WERI-Rb-1 (cell line): Measurements from ENCODE around the gene FDX2.
"Not testable (repeated sequence)": the region's sequence is repeated elsewhere in the genome, so short reads cannot be mapped to it uniquely, and the experiment has no call there.

Experiments used
- DNase-seq: peaks from one replicate; pipeline ENCODE4 v3.0.0-alpha.2; 2020
- H3K27ac ChIP-seq: fragments of 250-450 bp; sonication (Bioruptor Pico); 2 replicates; pipeline ENCODE4 v1.5.1; 2020; ENCODE audit warnings: mild to moderate bottlenecking, moderate library complexity
- H3K27me3 ChIP-seq: fragments of 250-450 bp; sonication (Bioruptor Pico); 2 replicates; pipeline ENCODE4 v1.5.1; 2021; ENCODE audit warnings: mild to moderate bottlenecking, low read depth, moderate library complexity; ENCODE audit not compliant: insufficient read depth, severe bottlenecking
- H3K36me3 ChIP-seq: fragments of 250-450 bp; sonication (Bioruptor Pico); 2 replicates; pipeline ENCODE4 v1.5.1; 2020; ENCODE audit warnings: mild to moderate bottlenecking, moderate library complexity
- H3K4me3 ChIP-seq: 2 replicates; pipeline ENCODE4 v1.5.1; 2011; ENCODE audit warnings: low read depth, mild to moderate bottlenecking, control low read depth, low read length
- H3K9me3 ChIP-seq: fragments of 250-450 bp; sonication (Bioruptor Pico); 2 replicates; pipeline ENCODE4 v1.5.1; 2021; ENCODE audit warnings: mild to moderate bottlenecking, moderate library complexity; ENCODE audit not compliant: severe bottlenecking
- TF ChIP-seq, protein P1 (sequence below): IDR thresholded peaks from 2 replicates; pipeline ENCODE4 v1.5.1; 2011; ENCODE audit warnings: low read depth, mild to moderate bottlenecking, control low read depth, inconsistent platforms, low read length

Gene FDX2

DNA sequence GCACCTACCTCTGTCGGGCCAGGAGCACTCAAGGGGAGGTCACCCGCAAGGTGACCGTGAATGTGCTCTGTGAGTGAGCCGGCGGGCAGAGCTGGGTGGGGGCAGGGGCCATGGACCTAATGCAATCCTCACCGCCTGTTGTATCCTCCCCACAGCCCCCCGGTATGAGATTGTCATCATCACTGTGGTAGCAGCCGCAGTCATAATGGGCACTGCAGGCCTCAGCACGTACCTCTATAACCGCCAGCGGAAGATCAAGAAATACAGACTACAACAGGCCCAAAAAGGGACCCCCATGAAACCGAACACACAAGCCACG, 30.9 kb downstream of the FDX2 start:
- no peak for DNase-seq
- Histone ChIP-seq H3K9me3 (no peaks in the 10 kb centered on the region), H3K36me3 (no peaks in the 10 kb centered on the region), H3K27ac (no peak overlapping the region), H3K4me3 (no peak overlapping the region), H3K27me3 (no peaks in the 10 kb centered on the region)
- TF ChIP-seq, protein P1, sequence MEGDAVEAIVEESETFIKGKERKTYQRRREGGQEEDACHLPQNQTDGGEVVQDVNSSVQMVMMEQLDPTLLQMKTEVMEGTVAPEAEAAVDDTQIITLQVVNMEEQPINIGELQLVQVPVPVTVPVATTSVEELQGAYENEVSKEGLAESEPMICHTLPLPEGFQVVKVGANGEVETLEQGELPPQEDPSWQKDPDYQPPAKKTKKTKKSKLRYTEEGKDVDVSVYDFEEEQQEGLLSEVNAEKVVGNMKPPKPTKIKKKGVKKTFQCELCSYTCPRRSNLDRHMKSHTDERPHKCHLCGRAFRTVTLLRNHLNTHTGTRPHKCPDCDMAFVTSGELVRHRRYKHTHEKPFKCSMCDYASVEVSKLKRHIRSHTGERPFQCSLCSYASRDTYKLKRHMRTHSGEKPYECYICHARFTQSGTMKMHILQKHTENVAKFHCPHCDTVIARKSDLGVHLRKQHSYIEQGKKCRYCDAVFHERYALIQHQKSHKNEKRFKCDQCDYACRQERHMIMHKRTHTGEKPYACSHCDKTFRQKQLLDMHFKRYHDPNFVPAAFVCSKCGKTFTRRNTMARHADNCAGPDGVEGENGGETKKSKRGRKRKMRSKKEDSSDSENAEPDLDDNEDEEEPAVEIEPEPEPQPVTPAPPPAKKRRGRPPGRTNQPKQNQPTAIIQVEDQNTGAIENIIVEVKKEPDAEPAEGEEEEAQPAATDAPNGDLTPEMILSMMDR, result no peak

DNA sequence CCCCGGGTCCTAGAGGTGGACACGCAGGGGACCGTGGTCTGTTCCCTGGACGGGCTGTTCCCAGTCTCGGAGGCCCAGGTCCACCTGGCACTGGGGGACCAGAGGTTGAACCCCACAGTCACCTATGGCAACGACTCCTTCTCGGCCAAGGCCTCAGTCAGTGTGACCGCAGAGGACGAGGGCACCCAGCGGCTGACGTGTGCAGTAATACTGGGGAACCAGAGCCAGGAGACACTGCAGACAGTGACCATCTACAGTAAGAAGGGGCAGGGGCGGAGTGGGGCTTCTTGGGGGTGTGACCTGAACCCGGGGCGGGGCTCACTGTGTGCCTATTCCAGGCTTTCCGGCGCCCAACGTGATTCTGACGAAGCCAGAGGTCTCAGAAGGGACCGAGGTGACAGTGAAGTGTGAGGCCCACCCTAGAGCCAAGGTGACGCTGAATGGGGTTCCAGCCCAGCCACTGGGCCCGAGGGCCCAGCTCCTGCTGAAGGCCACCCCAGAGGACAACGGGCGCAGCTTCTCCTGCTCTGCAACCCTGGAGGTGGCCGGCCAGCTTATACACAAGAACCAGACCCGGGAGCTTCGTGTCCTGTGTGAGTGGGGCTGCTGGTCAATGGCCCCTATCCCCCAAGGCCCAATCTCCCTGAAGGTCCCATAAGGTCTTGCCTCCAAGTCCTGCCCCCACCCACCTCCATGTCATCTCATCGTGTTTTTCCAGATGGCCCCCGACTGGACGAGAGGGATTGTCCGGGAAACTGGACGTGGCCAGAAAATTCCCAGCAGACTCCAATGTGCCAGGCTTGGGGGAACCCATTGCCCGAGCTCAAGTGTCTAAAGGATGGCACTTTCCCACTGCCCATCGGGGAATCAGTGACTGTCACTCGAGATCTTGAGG, 31.5 kb downstream of the FDX2 start:
- Histone ChIP-seq H3K9me3 (no peaks in the 10 kb centered on the region), H3K27ac (no peak overlapping the region), H3K4me3 (no peak overlapping the region), H3K36me3 (no peaks in the 10 kb centered on the region), H3K27me3 (no peaks in the 10 kb centered on the region)
- TF ChIP-seq, protein P1, result no peak
- no peak for DNase-seq

GRCh38 chr19:10283301-10284064, 32.3 kb downstream of the FDX2 start:
- no peak overlapping the region for H3K4me3 ChIP-seq
- H3K36me3 ChIP-seq, result no peaks in the 10 kb centered on the region
- TF ChIP-seq, protein P1, result no peak
- H3K27ac ChIP-seq, result no peak overlapping the region
- no peaks in the 10 kb centered on the region for H3K27me3 ChIP-seq
- no peaks in the 10 kb centered on the region for H3K9me3 ChIP-seq
- no peak for DNase-seq

DNA sequence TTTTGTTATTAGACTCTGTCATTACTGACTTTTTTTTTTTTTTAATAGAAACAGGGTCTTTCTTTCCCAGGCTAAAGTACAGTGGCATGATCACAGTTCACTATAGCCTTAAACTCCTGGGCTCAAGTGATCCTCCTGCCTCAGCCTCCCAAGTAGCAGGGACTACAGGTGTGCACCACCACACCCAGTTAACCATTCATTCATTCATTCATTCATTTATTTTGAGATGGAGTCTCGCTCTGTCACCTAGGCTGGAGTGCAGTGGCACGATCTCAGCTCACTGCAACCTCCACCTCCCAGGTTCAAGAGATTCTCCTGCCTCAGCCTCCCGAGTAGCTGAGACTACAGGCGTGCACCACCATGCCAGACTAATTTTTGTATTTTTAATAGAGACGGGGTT, 33.8 kb downstream of the FDX2 start:
- H3K9me3 ChIP-seq, DNase-seq, H3K27me3 ChIP-seq, H3K4me3 ChIP-seq, H3K36me3 ChIP-seq, H3K27ac ChIP-seq: not testable (repeated sequence)

- Histone ChIP-seq H3K27me3 (no peaks in the 10 kb centered on the region), H3K27ac (no peak overlapping the region), H3K4me3 (no peak overlapping the region), H3K9me3 (no peaks in the 10 kb centered on the region), H3K36me3 (no peaks in the 10 kb centered on the region)
- TF ChIP-seq, protein P1, result no peak
- no peak for DNase-seq
Observed at GRCh38 chr19:10279737-10280442, 35.9 kb downstream of the FDX2 start.

DNA sequence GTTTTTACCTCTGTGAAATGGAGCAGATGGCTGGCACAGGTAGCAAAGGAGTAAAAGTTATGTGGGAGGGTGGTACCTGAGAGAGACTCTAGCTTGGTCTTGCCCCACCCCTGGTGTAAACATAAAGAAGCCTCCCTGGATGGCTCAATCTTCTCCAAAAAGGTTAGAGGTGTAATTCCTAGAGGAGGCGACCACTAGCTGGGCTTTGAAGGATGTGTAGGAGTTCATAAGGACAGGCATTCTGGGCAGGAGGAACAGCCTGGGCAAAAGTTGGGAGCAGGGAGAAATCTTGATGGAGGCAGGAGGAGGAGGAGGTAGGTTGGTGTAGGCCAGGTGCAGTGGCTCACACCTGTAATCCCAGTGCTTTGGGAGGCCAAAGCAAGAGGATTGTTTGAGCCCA, 36.9 kb downstream of the FDX2 start:
- Histone ChIP-seq H3K9me3 (no peaks in the 10 kb centered on the region), H3K27ac (no peak overlapping the region), H3K27me3 (no peaks in the 10 kb centered on the region), H3K36me3 (no peaks in the 10 kb centered on the region), H3K4me3 (no peak overlapping the region)
- DNase-seq, result no peak
- TF ChIP-seq, protein P1, result no peak
